ENCODE results near the gene NEIL1. TPM values are rescaled to one million over a fixed set of nuclear protein-coding genes. Genes with fewer than 3 reads are reported as not detected.

NEIL1 gene
- total and polyA plus RNA-seq, 10 of the 15 experiments (the other 5 are each of a cell fraction or from before 2014, with no cell fraction given) = 0.10 to 2.3 (median 0.66) TPM

DNA sequence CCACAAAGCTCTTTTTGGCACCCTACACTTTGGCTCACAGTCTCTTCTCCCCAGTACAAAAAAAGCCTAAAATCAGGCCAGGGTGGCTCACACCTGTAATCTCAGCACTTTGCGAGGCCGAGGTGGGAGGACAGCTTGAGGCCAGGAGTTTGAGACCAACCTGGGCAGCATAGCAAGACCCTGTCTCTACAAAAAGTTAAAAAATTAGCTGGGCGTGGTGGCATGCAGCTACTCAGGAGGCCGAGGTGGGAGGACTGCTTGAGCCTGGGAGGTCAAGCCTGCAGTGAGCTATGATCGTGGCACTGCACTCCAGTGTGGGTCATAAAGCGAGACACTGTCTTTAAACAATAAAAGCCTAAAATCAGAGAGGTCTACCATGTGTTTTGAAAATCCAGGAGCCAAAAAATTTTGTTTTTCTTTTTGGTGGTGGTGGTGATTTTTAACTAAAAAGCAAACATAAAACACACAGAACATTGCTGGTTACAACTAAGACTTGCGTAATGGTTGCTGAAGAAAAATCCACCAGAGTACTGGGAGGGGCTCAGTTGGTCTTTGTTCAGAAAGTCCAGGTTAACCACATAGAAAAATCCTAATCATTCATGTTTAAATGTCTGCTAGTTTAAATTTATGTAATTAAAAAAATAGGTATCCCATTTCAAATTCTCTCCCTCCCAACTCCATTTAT lies 23.2 kb downstream of the NEIL1 start:
- Histone ChIP-seq H4K20me1 (ENCODE audit: control insufficient read depth, insufficient read depth) (no peaks in the 10 kb centered on the region), H2AFZ (ENCODE audit: control insufficient read depth, low read depth, low read length) (no peak overlapping the region), H3K79me2 (ENCODE audit: control insufficient read depth, insufficient read depth, low read length) (peaks cover 8% of the 10 kb centered on the region), H3K36me3 (ENCODE audit: control insufficient read depth in 2 of 2, insufficient read depth in 2 of 2, low read length in 1 of 2) (peaks cover 11 to 27% of the 10 kb centered on the region in 2 experiments), H3K4me2 (ENCODE audit: control insufficient read depth, insufficient read depth) (peak overlapping the region; percentile 23; the same call in 1 of the 2 replicates), H3K27ac (ENCODE audit: control insufficient read depth, insufficient read depth) (no peak overlapping the region), H3K27me3 (replicated peaks in 1 of 2; ENCODE audit: control insufficient read depth in 2 of 2, insufficient read depth in 2 of 2, low read length in 1 of 2) (no peaks in the 10 kb centered on the region), H3K9ac (ENCODE audit: control insufficient read depth, insufficient read depth, low read length) (no peak overlapping the region), H3K9me3 (replicated peaks; ENCODE audit: control insufficient read depth, insufficient read depth, low read length) (no peaks in the 10 kb centered on the region), H3K4me1 (ENCODE audit: control insufficient read depth, insufficient read depth, low read length) (peaks cover 6% of the 10 kb centered on the region), H3K4me3 (no peak overlapping the region)
- intact Hi-C loops (cut with micrococcal nuclease; ENCODE audit: unreplicated experiment) (loop anchor here (2.0 kb wide), 1 partner anchor 81 kb away; the partner anchor contains the start of gene SIN3A), in situ Hi-C loops (cut with MboI) (no loop called here)
- ChIA-PET SMC1A (ENCODE audit: uncharacterized antibody, unreplicated experiment) (interaction anchor here (1.0 to 3.1 kb wide), 6 partner anchors 11 to 340 kb away, joined by 3 to 11 read pairs (median 4); partner anchors contain the start of gene SNUPN), CTCF (interaction anchor here (0.6 to 4.9 kb wide), 5 partner anchors 10 to 363 kb away, joined by 4 to 86 read pairs (median 28); partner anchors contain the start of gene IMP3), RAD21 (ENCODE audit: unreplicated experiment) (interaction anchor here (3.7 to 4.2 kb wide), 2 partner anchors 84 to 270 kb away, joined by 48 to 113 read pairs; partner anchors contain the start of genes IMP3 and SIN3A), POLR2A (interaction anchor here (0.6 to 3.2 kb wide), 11 partner anchors 10 to 470 kb away, joined by 3 to 43 read pairs (median 4); partner anchors contain the start of genes IMP3 and SIN3A)
- FAIRE-seq (no peak), ATAC-seq (no peak), DNase-seq (ENCODE audit: low read depth, low spot score) (no peak)
- WGBS (ENCODE audit: insufficient coverage, insufficient replicate concordance, low lambda C conversion rate, missing lambda C conversion rate) = 93% methylated on average over 7 of the region's 7 CpGs
- BruUV-seq (replicated peaks) = no TSS peak
- TF ChIP-seq ZNF217 (IDR thresholded peaks at IDR 0.05) (no peak), PAX8 (IDR thresholded peaks at IDR 0.05) (no peak), MTA2 (IDR thresholded peaks at IDR 0.05; ENCODE audit: low read depth) (no peak)
- TF ChIP-seq, protein P1, sequence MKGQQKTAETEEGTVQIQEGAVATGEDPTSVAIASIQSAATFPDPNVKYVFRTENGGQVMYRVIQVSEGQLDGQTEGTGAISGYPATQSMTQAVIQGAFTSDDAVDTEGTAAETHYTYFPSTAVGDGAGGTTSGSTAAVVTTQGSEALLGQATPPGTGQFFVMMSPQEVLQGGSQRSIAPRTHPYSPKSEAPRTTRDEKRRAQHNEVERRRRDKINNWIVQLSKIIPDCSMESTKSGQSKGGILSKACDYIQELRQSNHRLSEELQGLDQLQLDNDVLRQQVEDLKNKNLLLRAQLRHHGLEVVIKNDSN (IDR thresholded peaks at IDR 0.05; ENCODE audit: borderline replicate concordance, extremely low read length, insufficient read depth, low read depth, low read length) = no peak
